GM10266 (cell line): ENCODE results near the gene FKBP5.
"Not testable (repeated sequence)": the region's sequence is repeated elsewhere in the genome, so short reads cannot be mapped to it uniquely, and the experiment has no call there.

ENCODE experiments used
- DNase-seq: peaks from one replicate; pipeline ENCODE4 v3.0.0; 2012; ENCODE audit errors: extremely low spot score
- TF ChIP-seq, protein P1 (sequence below): IDR thresholded peaks from 2 replicates; pipeline ENCODE4 v1.5.1; 2012; ENCODE audit warnings: mild to moderate bottlenecking, low read depth; ENCODE audit not compliant: control insufficient read depth, insufficient read depth; ENCODE audit errors: missing control alignments

The FKBP5 gene

DNA sequence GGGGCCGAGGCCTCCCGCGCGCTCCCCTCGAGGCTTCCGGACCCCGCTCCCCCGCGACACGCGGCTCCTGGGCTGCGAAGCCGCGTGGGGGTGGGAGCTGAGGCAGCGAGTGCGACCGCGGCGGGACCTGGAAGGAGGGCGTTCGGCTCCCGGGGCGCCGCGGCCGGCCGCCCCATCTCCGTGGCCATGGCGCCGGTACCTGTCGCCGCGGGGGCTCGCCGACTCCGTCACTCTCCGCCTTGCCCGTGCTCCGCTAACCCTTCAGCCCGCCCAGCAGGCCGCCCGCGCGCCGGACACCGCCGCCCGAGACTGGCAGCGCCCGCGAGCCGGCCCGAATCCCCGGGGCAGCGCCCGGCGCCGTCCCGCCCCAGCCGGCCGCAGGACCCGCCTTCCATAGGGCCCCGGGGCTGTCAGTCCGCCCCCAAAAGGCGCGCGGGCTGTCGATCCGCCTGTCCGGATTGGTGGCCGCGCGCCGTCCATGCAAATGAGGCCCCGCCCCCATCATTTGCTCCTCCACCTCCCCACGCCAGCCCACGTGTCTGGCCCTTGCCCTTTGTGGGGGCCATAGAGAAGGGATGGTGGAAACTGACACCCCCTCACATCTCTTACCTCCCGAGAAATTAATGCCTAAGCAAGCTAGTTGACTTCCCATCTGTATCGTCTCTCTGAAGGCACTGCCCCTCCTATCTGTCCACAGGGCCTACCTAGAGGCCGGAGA, at the start of gene FKBP5:
FKBP5 (minus strand) TSS at position 311 of the 718 bp plus-strand sequence. CDS start 46,091 bp downstream, outside the sequence.
- TF ChIP-seq, protein P1, sequence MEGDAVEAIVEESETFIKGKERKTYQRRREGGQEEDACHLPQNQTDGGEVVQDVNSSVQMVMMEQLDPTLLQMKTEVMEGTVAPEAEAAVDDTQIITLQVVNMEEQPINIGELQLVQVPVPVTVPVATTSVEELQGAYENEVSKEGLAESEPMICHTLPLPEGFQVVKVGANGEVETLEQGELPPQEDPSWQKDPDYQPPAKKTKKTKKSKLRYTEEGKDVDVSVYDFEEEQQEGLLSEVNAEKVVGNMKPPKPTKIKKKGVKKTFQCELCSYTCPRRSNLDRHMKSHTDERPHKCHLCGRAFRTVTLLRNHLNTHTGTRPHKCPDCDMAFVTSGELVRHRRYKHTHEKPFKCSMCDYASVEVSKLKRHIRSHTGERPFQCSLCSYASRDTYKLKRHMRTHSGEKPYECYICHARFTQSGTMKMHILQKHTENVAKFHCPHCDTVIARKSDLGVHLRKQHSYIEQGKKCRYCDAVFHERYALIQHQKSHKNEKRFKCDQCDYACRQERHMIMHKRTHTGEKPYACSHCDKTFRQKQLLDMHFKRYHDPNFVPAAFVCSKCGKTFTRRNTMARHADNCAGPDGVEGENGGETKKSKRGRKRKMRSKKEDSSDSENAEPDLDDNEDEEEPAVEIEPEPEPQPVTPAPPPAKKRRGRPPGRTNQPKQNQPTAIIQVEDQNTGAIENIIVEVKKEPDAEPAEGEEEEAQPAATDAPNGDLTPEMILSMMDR: no peak
- DNase-seq: peak; percentile 97

DNA sequence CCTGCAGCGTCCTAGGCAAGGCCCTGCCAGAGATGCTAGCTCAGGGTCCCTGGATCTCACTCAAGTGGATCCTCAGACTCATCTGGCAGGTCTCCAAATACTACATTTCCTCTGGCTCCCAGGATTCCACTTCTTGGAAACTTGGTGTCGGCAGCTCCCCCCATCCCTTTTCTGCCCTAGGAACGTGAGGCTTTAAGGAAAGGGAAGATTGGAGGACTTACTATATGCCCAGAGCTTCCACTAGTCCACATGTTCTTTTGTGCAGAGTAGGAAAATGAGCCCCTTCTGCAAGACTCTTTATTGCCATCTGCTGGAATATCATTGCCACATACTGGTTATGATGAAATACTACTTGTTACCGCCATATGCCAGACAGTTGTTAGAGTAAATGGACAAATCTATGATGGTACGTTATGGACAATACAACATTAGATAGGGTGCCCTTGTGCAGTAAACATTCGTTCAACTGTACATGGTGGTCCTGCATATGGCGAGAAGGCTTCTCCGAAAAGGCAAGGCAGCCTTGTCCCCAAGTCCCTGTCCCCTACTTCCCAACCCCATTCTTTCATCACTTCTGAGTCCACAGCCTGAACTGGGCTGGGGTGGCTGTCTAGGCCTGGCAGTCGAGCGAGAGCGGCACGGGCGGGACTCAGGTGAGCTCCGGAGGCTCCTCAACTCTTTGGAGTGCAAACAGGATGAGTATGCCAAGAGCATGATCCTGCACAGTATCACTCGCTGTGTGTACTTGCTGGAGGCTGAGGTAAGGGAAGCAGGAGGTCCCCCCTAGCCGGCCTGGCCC, 48.9 kb upstream of the FKBP5 start:
- DNase-seq: peak; percentile 74
- TF ChIP-seq, protein P1: peak; percentile 66

DNA sequence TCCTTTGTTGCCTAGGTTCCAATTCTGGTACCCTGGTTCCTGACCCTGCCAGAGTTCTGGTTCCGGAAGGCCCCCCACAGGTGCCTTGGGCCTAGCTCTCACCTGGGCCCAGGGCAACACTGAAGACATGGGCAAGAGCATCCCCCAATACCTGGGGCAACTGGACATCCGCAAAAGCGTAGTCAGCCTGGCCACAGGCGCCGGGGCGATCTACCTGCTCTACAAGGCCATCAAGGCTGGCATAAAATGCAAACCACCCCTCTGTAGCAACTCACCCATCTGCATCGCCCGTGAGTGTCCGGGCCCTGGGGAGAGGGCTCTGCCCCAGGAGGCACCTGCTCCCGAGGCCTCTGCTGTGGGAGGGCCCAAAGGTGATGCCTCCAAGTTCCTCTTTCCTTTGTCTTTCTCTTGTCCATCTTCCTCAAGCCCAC, 48.3 kb upstream of the FKBP5 start, which contains the start of gene ARMC12:
ARMC12 (plus strand) TSS at position 51 of the 431 bp plus-strand sequence; CDS start at position 128, 77 bp downstream.
- TF ChIP-seq, protein P1: no peak
- DNase-seq: no peak

DNA sequence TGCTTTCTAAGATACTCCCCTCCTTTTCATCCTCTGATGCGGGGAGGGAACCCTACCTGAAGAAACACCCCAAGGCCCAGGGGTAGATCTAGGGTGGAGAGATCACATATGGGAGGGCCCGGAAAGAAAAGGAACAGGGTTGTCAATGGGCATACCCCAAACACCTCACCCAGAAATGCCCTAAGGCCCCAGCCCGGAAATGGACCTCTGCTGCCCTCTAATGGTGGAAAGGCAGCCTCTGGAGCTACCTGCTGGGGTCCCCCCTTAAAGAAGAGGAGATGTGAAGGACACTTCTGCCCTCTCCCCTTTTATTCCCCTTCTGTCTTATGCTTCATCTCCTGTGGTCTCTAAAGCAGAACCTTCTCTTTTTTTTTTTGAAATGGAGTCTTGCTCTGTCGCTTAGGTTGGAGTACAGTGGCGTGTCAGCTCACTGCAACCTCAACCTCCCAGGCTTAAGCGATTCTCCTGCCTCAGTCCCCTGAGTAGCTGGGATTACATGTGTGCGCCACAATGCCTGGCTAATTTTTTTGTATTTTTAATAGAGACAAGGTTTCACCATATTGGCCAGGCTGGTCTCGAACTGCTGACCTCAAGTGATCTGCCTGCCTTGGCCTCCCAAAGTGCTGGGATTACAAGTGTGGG, 47.7 kb upstream of the FKBP5 start:
- DNase-seq: peak; percentile 78
- TF ChIP-seq, protein P1: peak; percentile 95

DNA sequence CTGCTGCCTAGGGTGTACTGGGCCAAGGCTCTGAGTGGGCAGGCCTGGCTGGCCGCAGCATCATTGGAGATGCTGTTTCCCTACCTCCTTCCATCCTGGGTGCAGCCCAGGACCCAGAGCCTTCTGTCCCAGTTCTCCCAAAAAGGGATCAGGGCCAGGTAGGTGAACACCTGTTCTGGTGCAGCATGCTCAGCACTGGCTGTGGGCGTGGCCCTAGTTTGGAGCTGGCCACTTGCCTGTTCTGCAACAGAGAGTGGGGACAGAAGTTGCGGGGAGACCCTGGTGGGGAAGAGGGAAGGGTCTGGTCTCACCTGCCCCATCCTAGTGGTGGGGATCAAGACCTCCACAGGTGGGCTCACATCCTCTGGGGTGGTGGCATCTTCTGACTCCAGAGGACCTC, 46.7 kb upstream of the FKBP5 start:
- TF ChIP-seq, protein P1: no peak
- no peak for DNase-seq

DNA sequence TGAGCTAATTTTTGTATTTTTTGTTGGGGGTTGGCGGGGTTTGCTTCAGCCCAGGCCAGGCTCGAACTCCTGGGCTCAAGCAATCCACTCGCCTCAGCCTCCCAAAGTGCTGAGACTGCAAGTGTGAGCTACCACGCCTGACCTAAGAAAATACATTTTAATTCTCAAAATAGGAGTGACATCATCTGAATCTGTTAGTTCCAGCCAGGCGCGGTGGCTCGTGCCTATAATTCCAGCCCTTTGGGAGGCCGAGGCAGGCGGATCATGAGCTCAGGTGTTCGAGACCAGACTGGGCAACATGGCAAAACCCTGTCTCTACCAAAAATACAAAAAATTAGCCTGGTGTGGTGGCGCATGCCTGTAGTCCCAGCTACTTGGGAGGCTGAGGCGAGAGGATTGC, 45.6 kb upstream of the FKBP5 start:
- not testable (repeated sequence) for DNase-seq

DNA sequence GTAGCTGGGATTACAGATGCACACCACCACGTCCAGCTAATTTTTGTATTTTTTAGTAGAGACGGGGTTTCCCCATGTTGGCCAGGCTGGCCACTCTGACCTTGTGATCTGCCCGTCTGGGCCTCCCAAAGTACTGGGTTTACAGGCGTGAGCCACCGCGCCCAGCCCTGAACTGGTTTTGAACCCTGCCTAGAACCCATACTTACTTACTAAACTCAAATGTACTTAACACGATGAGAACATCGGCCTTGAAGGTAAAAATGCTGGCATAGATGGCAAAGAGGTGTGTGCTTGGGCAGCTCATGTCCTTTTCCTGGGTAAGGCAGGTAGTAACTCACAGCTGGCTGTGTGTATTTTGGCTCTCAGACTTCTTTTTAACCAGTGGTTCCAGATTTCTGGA, 44.9 kb upstream of the FKBP5 start:
- no peak for DNase-seq
- TF ChIP-seq, protein P1: no peak
